Measurements from ENCODE around the gene MAGI1.

GRCh38 chr3:65889707-65890099 is 149.0 kb downstream of the MAGI1 start:
- TF ChIP-seq POLR2AphosphoS5 (IDR thresholded peaks at IDR 0.05) (no peak), CTCF (IDR thresholded peaks at IDR 0.05) (no peak)
